GM12891 (cell line): ENCODE results near the gene SLAMF6.
"Not testable (repeated sequence)": the region's sequence is repeated elsewhere in the genome, so short reads cannot be mapped to it uniquely, and the experiment has no call there.

Source experiments
- POLR2A ChIP-seq: IDR thresholded peaks from 2 replicates; pipeline ENCODE4 v1.6.1; 2011; ENCODE audit warnings: low read depth, low read length, control low read depth
- POLR2AphosphoS5 ChIP-seq: IDR thresholded peaks from 2 replicates; pipeline ENCODE4 v1.6.1; 2011; ENCODE audit warnings: low read depth, low read length, control low read depth
- POU2F2 ChIP-seq: IDR thresholded peaks from 2 replicates; pipeline ENCODE4 v1.6.1; 2011; ENCODE audit warnings: low read depth, mild to moderate bottlenecking, control low read depth, low read length, moderate library complexity
- SPI1 ChIP-seq: IDR thresholded peaks from 2 replicates; pipeline ENCODE4 v1.6.1; 2011; ENCODE audit warnings: low read depth, low read length, control low read depth
- TAF1 ChIP-seq: IDR thresholded peaks from 2 replicates; pipeline ENCODE4 v1.6.1; 2011; ENCODE audit warnings: low read depth, low read length, control low read depth

DNA sequence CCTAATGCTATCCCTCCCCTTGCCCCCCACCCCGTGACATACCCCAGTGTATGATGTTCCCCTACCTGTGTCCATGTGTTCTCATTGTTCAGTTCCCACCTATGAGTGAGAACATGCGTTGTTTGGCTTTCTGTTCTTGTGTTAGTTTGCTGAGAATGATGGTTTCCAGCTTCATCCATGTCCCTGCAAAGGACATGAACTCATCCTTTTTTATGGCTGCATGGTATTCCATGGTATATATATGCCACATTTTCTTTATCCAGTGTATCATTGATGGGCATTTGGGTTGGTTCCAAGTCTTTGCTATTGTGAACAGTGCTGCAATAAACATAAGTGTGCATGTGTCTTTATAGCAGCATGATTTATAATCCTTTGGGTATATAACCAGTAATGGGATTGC, 734 bp upstream of the SLAMF6 start:
- TF ChIP-seq POU2F2, TAF1, POLR2AphosphoS5, POLR2A, SPI1: not testable (repeated sequence)
